B cell (primary cell): ENCODE results near the gene HES5. TPM values are rescaled to one million over a fixed set of nuclear protein-coding genes. Genes with fewer than 3 reads are reported as not detected.

ENCODE experiments used
- ATAC-seq: fragments of 200-7000 bp; cut with Tn5 transposase; one replicate; pipeline ENCODE4 v1.10.0; 2021; ENCODE audit warnings: low read depth, mild to moderate bottlenecking, moderate number of reproducible peaks, moderate library complexity
- CTCF ChIA-PET: fragments of 350-600 bp; sonication (Branson Sonifier 250); formaldehyde crosslinking; loops from one replicate; lab custom pipeline; 2021; ENCODE audit warnings: antibody characterized with exemption, inconsistent platforms; lab: Charles Lee
- POLR2A ChIA-PET: fragments of 350-600 bp; sonication (Branson Sonifier 250); formaldehyde crosslinking; loops from one replicate; lab custom pipeline; 2021; ENCODE audit warnings: antibody characterized with exemption; lab: Charles Lee
- DNase-seq: peaks from one replicate; pipeline ENCODE4 v3.0.0; 2013
- H2AFZ ChIP-seq: 2 replicates; pipeline ENCODE4 v1.6.1; 2012; ENCODE audit warnings: mild to moderate bottlenecking, low read depth, low read length; ENCODE audit not compliant: insufficient read depth, poor library complexity, severe bottlenecking
- H3K27ac ChIP-seq, 2 donors: 1 replicate in 1 of 2; 2 replicates in 1 of 2; pipeline ENCODE4 v1.5.1; 2012 to 2013; ENCODE audit warnings: low read length in 2 of 2, mild to moderate bottlenecking in 2 of 2, moderate library complexity in 1 of 2
- H3K27me3 ChIP-seq, 4 experiments: fragments of 200-600 bp in 1 of 4; sonication (generic) in 1 of 4; replicated peaks in 1 of 4; 1 replicate in 2 of 4; 2 replicates in 2 of 4; pipeline versions ENCODE4 v1.6.1 to v1.7.0; 2013 to 2016; ENCODE audit warnings: low read length in 3 of 4, mild to moderate bottlenecking in 2 of 4, mixed read lengths in 1 of 4, moderate library complexity in 1 of 4; ENCODE audit not compliant: insufficient read depth in 4 of 4, control insufficient read depth in 3 of 4; ENCODE audit errors: control extremely low read depth in 1 of 4
- H3K36me3 ChIP-seq, 2 experiments: replicated peaks in 1 of 2; 1 replicate in 1 of 2; 2 replicates in 1 of 2; pipeline versions ENCODE4 v1.6.1 to v1.7.1; 2013; ENCODE audit warnings: low read length in 1 of 2; ENCODE audit not compliant: insufficient read depth in 2 of 2, control insufficient read depth in 1 of 2; ENCODE audit errors: control extremely low read depth in 1 of 2, extremely low read depth in 1 of 2
- H3K4me1 ChIP-seq, 2 donors: fragments of 200-600 bp in 1 of 2; sonication (generic) in 1 of 2; 1 replicate in 1 of 2; 2 replicates in 1 of 2; pipeline versions ENCODE4 v1.5.1 to v1.6.1; 2013 to 2017; ENCODE audit warnings: low read length in 2 of 2; ENCODE audit not compliant: control insufficient read depth in 2 of 2, insufficient read depth in 2 of 2
- H3K4me2 ChIP-seq: replicated peaks from 2 replicates; pipeline ENCODE3; 2012; ENCODE audit warnings: mild to moderate bottlenecking, low read depth, low read length; ENCODE audit not compliant: poor library complexity, severe bottlenecking
- H3K4me3 ChIP-seq, 5 experiments: fragments of 200-600 bp in 1 of 5; sonication (generic) in 1 of 5; 1 replicate in 3 of 5; 2 replicates in 2 of 5; pipeline versions ENCODE4 v1.5.1 to v1.7.0; 2011 to 2016; ENCODE audit warnings: low read length in 4 of 5, mild to moderate bottlenecking in 4 of 5, low read depth in 2 of 5, control low read depth in 1 of 5, moderate library complexity in 1 of 5; ENCODE audit not compliant: insufficient read depth in 1 of 5; ENCODE audit errors: control extremely low read depth in 1 of 5, extremely low read depth in 1 of 5
- H3K79me2 ChIP-seq: fragments of 200-600 bp; sonication (generic); one replicate; pipeline ENCODE4 v1.6.0; 2016; ENCODE audit warnings: low read length; ENCODE audit not compliant: control insufficient read depth, insufficient read depth
- H3K9ac ChIP-seq: fragments of 200-600 bp; sonication (generic); 2 replicates; pipeline ENCODE4 v1.6.1; 2017; ENCODE audit warnings: mild to moderate bottlenecking, low read length, moderate library complexity
- H3K9me3 ChIP-seq, 3 donors: one replicate each; pipeline versions ENCODE4 v1.6.1 to v1.7.1; 2013; ENCODE audit warnings: low read length in 2 of 3; ENCODE audit not compliant: control insufficient read depth in 2 of 3, insufficient read depth in 1 of 3; ENCODE audit errors: control extremely low read depth in 1 of 3
- H4K20me1 ChIP-seq: 2 replicates; pipeline ENCODE4 v1.6.0; 2012; ENCODE audit warnings: mild to moderate bottlenecking, low read length; ENCODE audit not compliant: insufficient read depth, control insufficient read depth, poor library complexity, severe bottlenecking
- H3K27ac Mint-ChIP-seq: one replicate; pipeline ENCODE4 v1.8.0; 2021; ENCODE audit warnings: mixed read lengths
- H3K27me3 Mint-ChIP-seq: one replicate; pipeline ENCODE4 v1.8.0; 2021; ENCODE audit warnings: mixed read lengths
- H3K4me1 Mint-ChIP-seq: one replicate; pipeline ENCODE4 v1.8.0; 2021; ENCODE audit warnings: mixed read lengths
- H3K4me3 Mint-ChIP-seq: one replicate; pipeline ENCODE4 v1.8.0; 2021; ENCODE audit warnings: mixed read lengths
- H3K9me3 Mint-ChIP-seq: one replicate; pipeline ENCODE4 v1.8.0; 2022; ENCODE audit warnings: mixed read lengths; ENCODE audit not compliant: insufficient read depth
- EZH2 ChIP-seq: IDR thresholded peaks from 2 replicates; pipeline ENCODE4 v1.6.1; 2012; ENCODE audit warnings: borderline replicate concordance, low read depth, mild to moderate bottlenecking, moderate library complexity, low read length; ENCODE audit not compliant: insufficient read depth, poor library complexity, severe bottlenecking
- WGBS: methylation state at CpG from one replicate; pipeline ENCODE4 v1.1.5; 2013; ENCODE audit warnings: missing lambda C conversion rate; ENCODE audit not compliant: insufficient coverage; 5-methylcytosine and 5-hydroxymethylcytosine counted together
- intact Hi-C: fragments of 100-400 bp; cut with micrococcal nuclease; formaldehyde crosslinking; loops from one replicate; pipeline ENCODE4 v1.10.0; 2022
- polyA plus RNA-seq: library from polyadenylated mRNA; depleted of rRNA; stranded (reverse); fragments of >200 nt; gene quantifications from 2 replicates; pipeline ENCODE4 v1.2.3, GENCODE V29; 2012
- total RNA-seq, 2 donors: library from RNA; stranded (reverse); fragments of 120-200 nt in 1 of 2; gene quantifications; 1 replicate in 1 of 2; 2 replicates in 1 of 2; pipeline versions ENCODE4 v1.2.3 to v1.2.4, GENCODE V29; 2013 to 2022
- TF ChIP-seq, protein P1 (sequence below): fragments of 200-600 bp; IDR thresholded peaks from one replicate; pipeline ENCODE4 v1.8.0; 2022; ENCODE audit warnings: antibody characterized with exemption, mild to moderate bottlenecking

Gene HES5
- total and polyA plus RNA-seq, 2 donors (not counting 1 experiment from before 2014, with no cell fraction given) = not detected

DNA sequence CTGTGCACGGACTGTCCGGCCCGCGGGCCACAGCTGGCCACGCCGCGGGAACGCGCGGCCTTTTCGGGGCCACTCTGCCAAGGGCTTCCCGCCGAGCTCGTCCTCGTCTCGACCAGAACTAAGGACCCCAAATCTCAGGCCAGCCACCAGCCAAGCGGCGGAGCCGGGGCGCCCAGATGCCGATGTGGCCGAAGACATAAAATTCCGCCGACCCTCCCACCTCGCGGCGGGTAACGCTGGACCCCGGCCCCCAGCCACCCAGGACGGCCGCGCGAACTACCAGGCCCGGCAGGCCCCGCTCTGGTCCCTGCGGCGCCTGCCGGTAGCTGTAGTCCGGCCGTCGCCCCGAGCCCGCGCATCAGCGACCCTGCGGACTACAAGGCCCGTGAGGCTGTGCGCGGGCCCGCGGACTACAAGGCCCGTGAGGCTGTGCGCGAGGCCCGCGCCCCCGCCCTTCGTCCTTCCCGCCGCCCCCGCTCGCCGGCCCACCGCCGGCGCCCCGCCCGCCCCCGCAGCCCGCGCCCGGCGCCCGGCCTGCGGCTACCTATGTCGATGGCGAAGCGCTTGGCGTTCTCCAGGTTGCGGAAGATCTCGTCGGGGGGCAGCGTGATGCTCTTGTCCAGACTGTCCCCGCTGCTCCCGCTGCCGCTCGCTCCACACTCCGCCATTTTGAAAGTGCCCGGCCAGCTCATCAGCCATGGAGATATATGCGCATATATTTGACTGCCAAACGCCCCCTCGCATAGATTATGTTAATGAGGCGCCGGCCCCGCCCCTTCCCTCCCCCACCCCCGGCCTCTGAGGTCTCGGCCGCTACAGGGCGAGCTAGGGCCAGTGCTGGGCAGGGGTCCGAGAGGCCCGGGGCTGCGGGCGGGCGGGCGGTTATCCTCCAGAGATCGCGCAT is 3.9 kb downstream of the HES5 start, which contains the start of gene PANK4:
TSS of gene PANK4 (minus strand) at position 677 of the 904 bp plus-strand sequence. CDS start at position 668, 9 bp downstream.
- peak; percentile 94 for DNase-seq
- H3K4me3 Mint-ChIP-seq = peak within 1 kb of the TSS; percentile 96
- ATAC-seq = peak; percentile 91
- peaks cover 41 to 53% of the 10 kb centered on the region in 2 donors for H3K4me1 ChIP-seq
- peak within 1 kb of the TSS; percentile 76 for H2AFZ ChIP-seq
- H3K27me3 Mint-ChIP-seq = no peaks in the 10 kb centered on the region
- H3K36me3 ChIP-seq = peaks cover 0 to 8% of the 10 kb centered on the region in 2 experiments
- TF ChIP-seq, protein P1, sequence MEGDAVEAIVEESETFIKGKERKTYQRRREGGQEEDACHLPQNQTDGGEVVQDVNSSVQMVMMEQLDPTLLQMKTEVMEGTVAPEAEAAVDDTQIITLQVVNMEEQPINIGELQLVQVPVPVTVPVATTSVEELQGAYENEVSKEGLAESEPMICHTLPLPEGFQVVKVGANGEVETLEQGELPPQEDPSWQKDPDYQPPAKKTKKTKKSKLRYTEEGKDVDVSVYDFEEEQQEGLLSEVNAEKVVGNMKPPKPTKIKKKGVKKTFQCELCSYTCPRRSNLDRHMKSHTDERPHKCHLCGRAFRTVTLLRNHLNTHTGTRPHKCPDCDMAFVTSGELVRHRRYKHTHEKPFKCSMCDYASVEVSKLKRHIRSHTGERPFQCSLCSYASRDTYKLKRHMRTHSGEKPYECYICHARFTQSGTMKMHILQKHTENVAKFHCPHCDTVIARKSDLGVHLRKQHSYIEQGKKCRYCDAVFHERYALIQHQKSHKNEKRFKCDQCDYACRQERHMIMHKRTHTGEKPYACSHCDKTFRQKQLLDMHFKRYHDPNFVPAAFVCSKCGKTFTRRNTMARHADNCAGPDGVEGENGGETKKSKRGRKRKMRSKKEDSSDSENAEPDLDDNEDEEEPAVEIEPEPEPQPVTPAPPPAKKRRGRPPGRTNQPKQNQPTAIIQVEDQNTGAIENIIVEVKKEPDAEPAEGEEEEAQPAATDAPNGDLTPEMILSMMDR = no peak
- TF ChIP-seq EZH2 = no peak
- H3K9ac ChIP-seq = peak within 1 kb of the TSS; percentile 85
- H3K79me2 ChIP-seq = peaks cover 54% of the 10 kb centered on the region
- intact Hi-C loops = loop anchor here (1.0 to 5.0 kb wide), 7 partner anchors 22 to 609 kb away; partner anchors contain the start of genes CALML6, MORN1, PEX10 and RER1
- peaks cover 59% of the 10 kb centered on the region for H4K20me1 ChIP-seq
- H3K27ac ChIP-seq = peak within 1 kb of the TSS; percentile 41 to 78
- H3K9me3 Mint-ChIP-seq = no peaks in the 10 kb centered on the region
- peaks cover 0 to 6% (median 0%) of the 10 kb centered on the region in 3 donors for H3K9me3 ChIP-seq
- POLR2A ChIA-PET = interaction anchor here (0.5 to 2.5 kb wide), 17 partner anchors 15 to 1374 kb away, joined by 3 to 28 read pairs (median 4); partner anchors contain the start of genes MORN1, PRXL2B, RER1 and TNFRSF14
- peak within 1 kb of the TSS; percentile 85 for H3K27ac Mint-ChIP-seq
- peaks cover 43% of the 10 kb centered on the region for H3K4me1 Mint-ChIP-seq
- WGBS = under 1% methylated on average over 100 of the region's 107 CpGs
- H3K27me3 ChIP-seq = peaks cover 0 to 24% (median 10%) of the 10 kb centered on the region in 4 experiments
- H3K4me3 ChIP-seq = peak within 1 kb of the TSS; percentile 48 to 96 (median 74)
- CTCF ChIA-PET = interaction anchor here (1.0 to 1.9 kb wide), 8 partner anchors 22 to 331 kb away, joined by 3 to 20 read pairs (median 5); partner anchors contain the start of genes FAAP20, MORN1, RER1 and TNFRSF14
- peak within 1 kb of the TSS; percentile 95 for H3K4me2 ChIP-seq
